GM21526 (cell line): ENCODE results near the gene BPHL.
"Not testable (repeated sequence)": the region's sequence is repeated elsewhere in the genome, so short reads cannot be mapped to it uniquely, and the experiment has no call there.

Experiments
- ATAC-seq: cut with Tn5 transposase; IDR thresholded peaks from one replicate; pipeline ENCODE4 v1.9.1; 2021; ENCODE audit warnings: moderate library complexity; ENCODE audit not compliant: unreplicated experiment, low FRiP score

The BPHL gene

GRCh38 chr6:3175715-3176402 lies 57.3 kb downstream of the BPHL start:
- ATAC-seq, result no peak

DNA sequence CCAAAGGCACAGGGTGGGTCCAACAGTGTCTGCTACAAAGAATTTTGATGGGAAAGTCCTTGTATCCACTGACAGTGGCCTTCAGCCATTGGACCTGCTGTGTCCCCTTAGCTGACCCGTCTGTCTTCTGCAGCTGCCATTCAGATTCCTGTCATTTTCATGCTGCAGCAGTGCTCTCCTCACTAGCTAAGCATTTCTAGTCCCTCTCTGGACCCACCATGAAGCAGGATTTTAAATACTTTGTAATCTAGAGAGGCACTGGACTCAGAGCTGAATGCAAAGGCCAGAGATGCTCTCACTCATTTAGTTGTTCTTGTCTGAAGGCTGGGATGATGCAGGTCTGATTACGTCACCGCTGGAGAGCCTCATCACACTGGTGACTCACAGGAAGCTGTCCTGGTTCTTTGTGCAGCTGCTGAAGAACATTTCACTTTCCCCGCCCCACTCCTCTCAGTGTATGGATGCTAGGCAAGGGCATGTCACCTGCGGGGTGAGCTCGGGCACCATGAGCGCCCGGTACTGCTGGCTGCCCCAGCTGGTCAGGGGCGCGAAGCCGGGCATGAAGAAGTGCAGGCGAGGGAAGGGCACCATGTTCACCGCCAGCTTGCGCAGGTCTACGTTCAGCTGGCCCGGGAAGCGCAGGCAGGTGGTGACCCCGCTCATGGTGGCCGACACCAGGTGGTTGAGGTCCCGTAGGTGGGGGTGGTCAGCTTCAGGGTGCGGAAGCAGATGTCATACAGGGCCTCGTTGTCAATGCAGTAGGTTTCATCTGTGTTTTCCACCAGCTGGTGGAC lies 58.2 kb downstream of the BPHL start:
- ATAC-seq, result no peak

DNA sequence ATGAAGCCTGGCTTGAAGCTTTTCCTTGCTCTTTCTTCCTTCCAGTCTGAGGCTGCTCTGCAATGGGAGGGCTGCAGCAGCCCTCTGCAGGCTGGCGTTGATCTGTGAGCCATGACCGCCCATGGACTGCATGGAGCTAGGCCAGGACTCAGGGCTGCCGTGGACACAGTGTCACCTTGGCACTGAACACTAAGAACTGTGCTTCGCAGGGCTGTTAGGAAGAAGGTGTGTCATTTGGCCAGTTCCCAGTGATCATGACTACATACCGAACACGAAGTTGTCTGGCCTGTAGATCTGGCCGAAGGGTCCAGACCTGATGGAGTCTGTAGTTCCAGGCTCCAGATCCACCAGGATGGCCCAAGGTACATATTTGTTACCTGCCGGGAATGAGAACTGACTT lies 60.2 kb downstream of the BPHL start:
- not testable (repeated sequence) for ATAC-seq

DNA sequence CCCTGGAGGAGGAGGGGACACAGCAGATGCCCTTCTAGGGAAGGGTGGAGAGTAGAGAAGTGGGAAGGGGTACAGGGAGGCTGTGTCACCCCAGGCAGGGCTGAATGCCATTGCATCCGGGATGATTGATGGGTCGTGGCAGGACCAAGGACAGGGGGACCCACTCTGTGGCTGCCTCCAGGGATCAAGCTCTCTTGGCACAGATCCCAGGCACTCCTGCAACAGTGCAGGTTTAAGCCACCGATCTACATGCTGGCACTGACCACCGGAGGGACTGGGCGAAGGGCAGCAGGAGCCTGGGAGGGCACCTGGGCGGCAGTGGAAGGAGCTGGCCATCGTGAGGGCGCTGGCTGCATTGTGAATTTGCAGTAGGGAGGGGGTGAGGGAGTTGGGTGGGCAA lies 61.4 kb downstream of the BPHL start:
- ATAC-seq, result not testable (repeated sequence)

DNA sequence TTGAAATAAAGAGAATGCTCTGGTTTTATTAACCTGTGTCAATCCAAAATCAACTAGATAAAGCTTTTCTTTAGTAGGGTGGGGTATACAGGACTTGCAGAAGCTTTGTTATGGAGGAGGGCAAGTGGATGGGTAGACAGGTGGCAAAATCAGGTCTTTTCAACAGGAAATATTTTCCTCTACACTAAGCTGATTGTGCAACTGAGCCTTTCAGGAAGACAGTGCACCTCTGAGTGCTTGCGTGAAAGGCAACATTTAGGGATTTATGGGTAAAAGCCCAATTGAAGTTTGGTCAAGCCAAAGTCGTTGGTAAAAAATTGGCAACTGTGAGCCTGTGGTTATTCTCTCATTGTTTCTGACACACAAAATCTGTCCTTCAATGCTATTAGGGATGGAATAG lies 62.6 kb downstream of the BPHL start:
- no peak for ATAC-seq

DNA sequence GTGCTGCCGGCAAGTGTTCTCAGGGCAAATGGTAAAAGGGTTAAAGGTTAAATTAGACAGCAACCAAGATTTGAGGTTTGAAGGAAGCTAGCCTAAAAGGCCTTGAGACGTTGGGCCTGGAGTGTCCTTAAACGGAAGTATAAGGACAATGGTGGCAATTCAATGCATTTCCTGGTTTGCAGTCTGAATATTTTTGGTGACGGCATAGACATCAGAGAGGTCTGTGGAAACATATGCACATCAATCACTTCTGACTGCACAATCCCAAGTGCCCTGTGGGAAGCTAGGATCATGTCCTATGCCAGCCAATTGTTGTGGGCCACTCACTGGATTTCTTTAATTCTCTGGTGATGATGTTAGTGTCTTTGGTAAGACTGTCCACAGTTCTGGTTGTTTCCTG lies 64.6 kb downstream of the BPHL start:
- ATAC-seq, result no peak

DNA sequence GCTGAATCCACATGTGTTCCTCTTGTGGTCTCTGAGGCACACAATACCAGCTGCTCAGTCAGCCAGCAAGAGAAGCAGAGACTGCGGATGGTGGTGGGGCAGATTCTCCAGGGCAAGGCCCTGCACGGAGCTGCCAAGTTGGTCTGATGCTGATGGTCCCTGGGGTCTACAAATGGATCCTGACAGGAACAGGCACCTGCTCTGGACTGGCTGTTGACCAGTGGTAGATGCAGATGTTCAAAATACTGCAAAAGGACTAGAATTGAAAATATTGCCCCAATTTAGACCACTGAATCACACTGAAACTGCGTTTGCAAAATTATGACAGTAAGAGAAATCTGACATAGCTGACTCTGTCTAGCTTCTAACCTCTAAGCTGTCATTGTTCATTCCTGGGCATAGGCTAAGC lies 68.5 kb downstream of the BPHL start:
- ATAC-seq, result no peak

DNA sequence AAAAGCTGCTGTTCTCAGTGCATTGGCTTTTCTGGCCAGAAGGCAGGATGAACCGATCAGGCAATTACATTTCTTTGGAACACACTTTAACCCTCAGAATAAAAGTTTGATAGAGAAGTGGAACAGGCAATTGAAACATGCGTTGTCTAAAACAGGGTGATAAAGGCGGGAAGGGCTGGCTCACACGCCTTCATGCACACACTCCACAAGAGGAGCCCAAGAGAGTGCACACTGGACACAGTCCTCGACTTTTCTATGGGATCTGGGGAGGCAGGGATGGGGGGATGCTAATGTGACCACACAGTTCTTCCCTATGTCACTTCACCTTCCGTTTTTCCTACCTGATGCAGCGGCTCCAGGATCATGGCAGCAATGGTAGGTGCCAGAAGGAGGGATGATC lies 69.8 kb downstream of the BPHL start:
- no peak for ATAC-seq

DNA sequence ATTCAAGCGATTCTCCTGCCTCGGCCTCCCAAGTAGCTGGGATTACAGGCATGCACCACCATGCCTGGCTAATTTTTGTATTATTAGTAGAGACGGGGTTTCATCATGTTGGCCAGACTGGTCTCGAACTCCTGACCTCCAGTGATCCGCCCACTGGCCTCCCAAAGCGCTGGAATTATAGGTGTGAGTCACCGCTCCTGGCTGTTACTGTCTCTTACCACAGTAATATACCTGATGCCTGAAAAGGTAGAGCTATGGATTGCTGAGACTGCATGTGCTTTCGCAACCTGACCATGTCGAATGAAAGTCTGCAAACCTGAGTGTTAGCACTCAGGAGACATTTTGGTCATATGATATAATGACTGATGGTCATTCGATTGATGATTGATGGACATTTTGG lies 70.7 kb downstream of the BPHL start:
- ATAC-seq, result not testable (repeated sequence)

DNA sequence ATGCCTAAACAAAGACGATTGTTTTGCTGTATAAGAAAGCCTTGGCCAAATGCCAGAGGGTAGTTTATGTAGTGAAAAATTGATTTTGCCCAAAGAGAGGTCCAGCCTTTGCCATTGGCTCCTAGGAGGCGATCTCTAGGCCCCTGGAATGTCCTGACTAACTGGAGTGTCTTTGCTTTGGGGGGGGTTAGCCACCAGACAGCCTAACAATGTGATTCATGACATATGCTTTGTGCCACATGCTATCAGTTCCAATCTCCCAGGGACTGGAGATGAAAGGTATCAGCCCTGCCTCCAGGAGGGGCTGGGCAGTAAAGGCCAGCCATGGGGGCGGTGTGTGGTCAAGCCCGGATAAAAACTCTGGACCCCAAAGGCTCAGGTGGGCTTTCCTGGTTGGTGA lies 71.5 kb downstream of the BPHL start:
- ATAC-seq, result no peak

DNA sequence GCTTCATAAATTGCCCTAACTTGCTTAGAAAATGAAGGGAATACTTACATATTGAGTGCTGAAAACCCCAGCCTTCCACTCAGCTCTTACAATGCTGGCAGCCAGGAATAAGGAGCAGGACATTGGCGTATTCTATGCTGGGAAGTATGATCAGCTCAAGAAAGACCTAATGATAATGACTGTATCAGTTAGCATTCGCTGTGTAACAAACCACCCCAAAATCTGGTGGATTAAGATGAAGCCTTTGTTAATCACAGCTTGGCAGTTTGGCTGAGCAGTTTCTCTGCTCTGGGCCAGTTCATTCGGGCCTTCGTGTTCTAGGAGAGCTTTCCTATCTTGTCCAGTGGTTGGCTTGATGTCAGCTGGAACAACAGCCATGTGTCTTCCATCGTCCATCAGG lies 72.3 kb downstream of the BPHL start:
- ATAC-seq, result no peak

GRCh38 chr6:3193102-3193849 lies 74.8 kb downstream of the BPHL start:
- ATAC-seq, result no peak

GRCh38 chr6:3194535-3195419 lies 76.3 kb downstream of the BPHL start:
- ATAC-seq, result no peak

DNA sequence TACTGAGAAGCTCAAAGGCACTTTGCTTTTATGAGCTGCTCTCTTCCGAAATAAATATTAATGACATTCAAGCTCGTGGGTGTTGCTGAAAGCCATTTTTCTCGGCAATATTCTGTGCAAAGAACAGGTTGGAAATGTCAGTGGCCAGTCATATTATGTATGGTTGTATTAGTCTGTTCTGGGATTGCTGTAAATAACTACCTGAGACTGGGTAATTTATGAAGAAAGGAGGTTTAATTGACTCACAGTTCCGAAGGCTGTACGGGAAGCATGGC lies 76.8 kb downstream of the BPHL start:
- ATAC-seq, result no peak

DNA sequence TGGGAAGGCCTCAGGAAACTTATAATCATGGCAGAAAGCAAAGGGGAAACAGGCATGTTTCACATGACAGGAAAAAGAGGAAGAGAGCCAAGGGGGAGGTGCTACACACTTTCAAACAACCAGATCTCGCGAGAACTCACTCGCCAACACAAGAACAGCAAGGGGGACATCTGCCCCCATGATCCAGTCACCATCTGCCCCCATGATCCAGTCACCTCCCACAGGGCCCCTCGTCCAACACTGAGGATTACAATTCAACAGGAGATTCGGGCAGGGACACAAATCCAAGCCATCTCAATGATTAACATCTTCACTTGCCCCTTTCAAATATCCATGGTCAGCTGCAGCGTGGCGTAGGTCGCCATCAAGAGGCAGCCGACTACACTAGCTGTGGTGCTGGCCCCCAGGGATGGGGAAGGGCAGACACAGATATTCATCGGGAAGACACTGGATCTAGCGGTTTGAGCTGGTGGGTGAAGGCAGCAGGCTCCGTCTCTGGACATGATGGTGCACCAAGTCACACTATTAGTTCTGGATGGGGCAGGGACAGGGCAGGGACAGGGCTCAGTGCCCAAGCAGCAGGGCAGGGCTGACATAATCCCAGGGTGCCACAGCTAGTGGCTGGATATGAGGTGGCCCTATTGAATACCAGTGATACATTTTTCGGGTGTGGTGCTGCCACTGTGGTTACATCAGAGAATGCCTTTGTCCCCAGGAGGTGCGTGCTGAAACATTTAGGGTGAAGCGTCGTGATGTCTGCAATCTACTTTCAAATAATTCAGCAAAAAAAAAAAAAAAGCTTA lies 77.4 kb downstream of the BPHL start:
- no peak for ATAC-seq

- ATAC-seq, result no peak
Measured at GRCh38 chr6:3196770-3197169, 78.3 kb downstream of the BPHL start.

DNA sequence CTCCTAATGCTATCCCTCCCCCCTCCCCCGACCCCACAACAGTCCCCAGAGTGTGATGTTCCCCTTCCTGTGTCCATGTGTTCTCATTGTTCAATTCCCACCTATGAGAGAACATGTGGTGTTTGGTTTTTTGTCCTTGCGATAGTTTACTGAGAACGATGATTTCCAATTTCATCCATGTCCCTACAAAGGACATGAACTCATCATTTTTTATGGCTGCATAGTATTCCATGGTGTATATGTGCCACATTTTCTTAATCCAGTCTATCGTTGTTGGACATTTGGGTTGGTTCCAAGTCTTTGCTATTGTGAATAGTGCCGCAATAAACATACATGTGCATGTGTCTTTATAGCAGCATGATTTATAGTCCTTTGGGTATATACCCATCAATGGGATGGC lies 79.2 kb downstream of the BPHL start:
- not testable (repeated sequence) for ATAC-seq

- no peak for ATAC-seq
Measured at GRCh38 chr6:3199382-3199781, 80.9 kb downstream of the BPHL start.

GRCh38 chr6:3200682-3201081 lies 82.2 kb downstream of the BPHL start:
- ATAC-seq, result no peak

GRCh38 chr6:3201388-3201787 lies 82.9 kb downstream of the BPHL start:
- ATAC-seq, result no peak
